Transverse colon (tissue), 4 donors: Measurements from ENCODE around the gene FAM171A2. TPM values are rescaled to one million over a fixed set of nuclear protein-coding genes. Genes with fewer than 3 reads are reported as not detected.

Experiments used
- DNase-seq: peaks from one replicate; pipeline ENCODE4 v3.0.0-alpha.2; 2019
- H3K27ac ChIP-seq, 4 donors: fragments of 200-600 bp; sonication (generic); 2 replicates each; pipeline ENCODE4 v1.5.1; 2016 to 2018; ENCODE audit warnings: inconsistent platforms in 4 of 4
- H3K27me3 ChIP-seq: fragments of 200-600 bp; sonication (generic); 2 replicates; pipeline ENCODE4 v1.5.1; 2017; ENCODE audit warnings: inconsistent platforms
- H3K36me3 ChIP-seq, 4 donors: fragments of 200-600 bp; sonication (generic); 2 replicates each; pipeline ENCODE4 v1.5.1; 2017 to 2019; ENCODE audit warnings: inconsistent platforms in 4 of 4
- H3K4me1 ChIP-seq, 4 donors: fragments of 200-600 bp; sonication (generic); 2 replicates each; pipeline ENCODE4 v1.5.1; 2017 to 2020; ENCODE audit warnings: inconsistent platforms in 4 of 4
- H3K4me3 ChIP-seq, 4 donors: fragments of 200-600 bp; sonication (generic); 1 replicate in 1 of 4; 2 replicates in 3 of 4; pipeline versions ENCODE4 v1.5.1 to v1.6.1; 2017 to 2019; ENCODE audit warnings: inconsistent platforms in 4 of 4
- H3K9me3 ChIP-seq, 2 donors: fragments of 200-600 bp; sonication (generic); 2 replicates each; pipeline ENCODE4 v1.5.1; 2017 to 2019; ENCODE audit warnings: inconsistent platforms in 2 of 2
- CTCF ChIP-seq, 5 experiments: fragments of 200-600 bp in 3 of 5; fragments of 450-650 bp in 2 of 5; sonication (generic) in 3 of 5; IDR thresholded peaks; 1 replicate in 2 of 5; 2 replicates in 3 of 5; pipeline ENCODE4 v1.5.1; 2016 to 2017; ENCODE audit warnings: antibody characterized with exemption in 5 of 5, inconsistent platforms in 3 of 5, mild to moderate bottlenecking in 2 of 5, moderate library complexity in 1 of 5
- EP300 ChIP-seq: sonication (generic); formaldehyde crosslinking; IDR thresholded peaks from one replicate; pipeline ENCODE4 v1.6.1; 2017; ENCODE audit warnings: antibody characterized with exemption, low read depth
- POLR2A ChIP-seq: fragments of 450-650 bp; IDR thresholded peaks from one replicate; pipeline ENCODE4 v1.6.1; 2016; ENCODE audit warnings: antibody characterized with exemption, mild to moderate bottlenecking, moderate library complexity
- POLR2AphosphoS5 ChIP-seq, 3 donors: sonication (generic); formaldehyde crosslinking; IDR thresholded peaks; one replicate each; pipeline ENCODE4 v1.6.1; 2016; ENCODE audit warnings: antibody characterized with exemption in 3 of 3
- WGBS, 2 donors: methylation state at CpG; one replicate each; pipeline ENCODE4 v1.1.5; 2018; ENCODE audit warnings: low coverage in 1 of 2; 5-methylcytosine and 5-hydroxymethylcytosine counted together
- in situ Hi-C, 4 donors: fragments of 200-750 bp; cut with MboI; loops; one replicate each; pipeline versions ENCODE4 v1.15.0 to v1.15.1; 2017; ENCODE audit warnings: low sequenced_read_pairs in 3 of 4, low pct_ligation_motif_present in 1 of 4, low pct_unique_long_range_greater_than_20kb in 1 of 4
- intact Hi-C: fragments of 100-400 bp; cut with DNase I; formaldehyde crosslinking; loops from one replicate; pipeline ENCODE4 v1.15.1; 2023; ENCODE audit warnings: low total_unique reads
- total RNA-seq, 4 donors: library from RNA; depleted of rRNA; stranded (reverse); fragments of >200 nt; gene quantifications; one replicate each; pipeline ENCODE4 v1.1.0, GENCODE V29; 2016

FAM171A2 gene
- total RNA-seq, 4 donors from 2014 or later = 0.14 to 7.9 (median 0.95) TPM; not detected in 1

GRCh38 chr17:44384823-44385286 is 21.2 kb upstream of the FAM171A2 start:
- H3K4me3 ChIP-seq = peak overlapping the region; percentile 24 to 58 (median 38)
- intact Hi-C loops = no loop called here
- WGBS, 2 donors = 12% methylated on average over 24 of the region's 26 CpGs; no CpG with 5 or more reads in 1 of the 2 donors
- TF ChIP-seq POLR2A (no peak), EP300 (no peak), POLR2AphosphoS5 (IDR thresholded peaks at IDR 0.05) (no peak), CTCF (IDR thresholded peaks at IDR 0.05) (no peak)
- in situ Hi-C loops = loop anchor here in 1 of 4 donors (25.0 kb wide), 1 partner anchor 127 kb away; the partner anchor contains the start of gene GPATCH8
- H3K9me3 ChIP-seq = no peaks in the 10 kb centered on the region
- peaks cover 30% of the 10 kb centered on the region for H3K27me3 ChIP-seq
- no peak for DNase-seq
- peaks cover 3 to 18% (median 15%) of the 10 kb centered on the region in 4 donors for H3K4me1 ChIP-seq
- no peaks in the 10 kb centered on the region for H3K36me3 ChIP-seq
- H3K27ac ChIP-seq = no peak overlapping the region

- Histone ChIP-seq H3K4me1 (peaks cover 3 to 18% (median 15%) of the 10 kb centered on the region in 4 donors), H3K27me3 (peaks cover 30% of the 10 kb centered on the region), H3K4me3 (no peak overlapping the region), H3K9me3 (no peaks in the 10 kb centered on the region), H3K27ac (no peak overlapping the region), H3K36me3 (no peaks in the 10 kb centered on the region)
- intact Hi-C loops = no loop called here
- DNase-seq = no peak
- 41% methylated on average over 28 of the region's 29 CpGs; no CpG with 5 or more reads in 1 of the 2 donors for WGBS, 2 donors
- in situ Hi-C loops = loop anchor here in 1 of 4 donors (25.0 kb wide), 1 partner anchor 128 kb away; the partner anchor contains the start of gene GPATCH8
- TF ChIP-seq POLR2AphosphoS5 (IDR thresholded peaks at IDR 0.05) (no peak), POLR2A (no peak), EP300 (no peak), CTCF (IDR thresholded peaks at IDR 0.05) (no peak)
Measured at GRCh38 chr17:44384281-44384822, 20.7 kb upstream of the FAM171A2 start.

GRCh38 chr17:44383861-44384260 is 20.2 kb upstream of the FAM171A2 start:
- Histone ChIP-seq H3K4me3 (no peak overlapping the region), H3K9me3 (no peaks in the 10 kb centered on the region), H3K36me3 (no peaks in the 10 kb centered on the region), H3K4me1 (peaks cover 3 to 18% (median 15%) of the 10 kb centered on the region in 4 donors), H3K27me3 (peaks cover 30% of the 10 kb centered on the region), H3K27ac (no peak overlapping the region)
- intact Hi-C loops = no loop called here
- no peak for TF ChIP-seq EP300
- no peak for TF ChIP-seq POLR2A
- no peak for TF ChIP-seq CTCF (IDR thresholded peaks at IDR 0.05)
- no peak for TF ChIP-seq POLR2AphosphoS5 (IDR thresholded peaks at IDR 0.05)
- in situ Hi-C loops = loop anchor here in 1 of 4 donors (25.0 kb wide), 1 partner anchor 128 kb away; the partner anchor contains the start of gene GPATCH8
- DNase-seq = no peak
- WGBS, 2 donors = 80% methylated on average over 13 of the region's 16 CpGs; no CpG with 5 or more reads in 1 of the 2 donors

- Histone ChIP-seq H3K36me3 (no peaks in the 10 kb centered on the region), H3K4me3 (no peak overlapping the region), H3K4me1 (peaks cover 3 to 18% (median 15%) of the 10 kb centered on the region in 4 donors), H3K9me3 (no peaks in the 10 kb centered on the region), H3K27ac (no peak overlapping the region), H3K27me3 (peaks cover 30% of the 10 kb centered on the region)
- intact Hi-C loops (no loop called here), in situ Hi-C loops (loop anchor here in 1 of 4 donors (25.0 kb wide), 1 partner anchor 129 kb away; the partner anchor contains the start of gene GPATCH8)
- WGBS, 2 donors = 94% methylated on average over 15 of the region's 15 CpGs; no CpG with 5 or more reads in 1 of the 2 donors
- TF ChIP-seq POLR2A (no peak), POLR2AphosphoS5 (IDR thresholded peaks at IDR 0.05) (no peak), CTCF (IDR thresholded peaks at IDR 0.05) (no peak), EP300 (no peak)
- no peak for DNase-seq
Measured at GRCh38 chr17:44383363-44383762, 19.7 kb upstream of the FAM171A2 start.
